OCI-LY3 (cell line): ENCODE data around the gene SPACA4.

Source experiments
- CTCF ChIP-seq: fragments of 200-600, 300-600 bp; sonication (generic); IDR thresholded peaks from 2 replicates; pipeline ENCODE4 v1.5.1; 2014; ENCODE audit warnings: antibody characterized with exemption, low read length, low read depth
- EZH2phosphoT487 ChIP-seq: fragments of 200-600 bp; shearing (Covaris generic); IDR thresholded peaks from 2 replicates; pipeline ENCODE4 v1.6.1; 2018; ENCODE audit warnings: antibody characterized with exemption, mixed run types, low read depth

DNA sequence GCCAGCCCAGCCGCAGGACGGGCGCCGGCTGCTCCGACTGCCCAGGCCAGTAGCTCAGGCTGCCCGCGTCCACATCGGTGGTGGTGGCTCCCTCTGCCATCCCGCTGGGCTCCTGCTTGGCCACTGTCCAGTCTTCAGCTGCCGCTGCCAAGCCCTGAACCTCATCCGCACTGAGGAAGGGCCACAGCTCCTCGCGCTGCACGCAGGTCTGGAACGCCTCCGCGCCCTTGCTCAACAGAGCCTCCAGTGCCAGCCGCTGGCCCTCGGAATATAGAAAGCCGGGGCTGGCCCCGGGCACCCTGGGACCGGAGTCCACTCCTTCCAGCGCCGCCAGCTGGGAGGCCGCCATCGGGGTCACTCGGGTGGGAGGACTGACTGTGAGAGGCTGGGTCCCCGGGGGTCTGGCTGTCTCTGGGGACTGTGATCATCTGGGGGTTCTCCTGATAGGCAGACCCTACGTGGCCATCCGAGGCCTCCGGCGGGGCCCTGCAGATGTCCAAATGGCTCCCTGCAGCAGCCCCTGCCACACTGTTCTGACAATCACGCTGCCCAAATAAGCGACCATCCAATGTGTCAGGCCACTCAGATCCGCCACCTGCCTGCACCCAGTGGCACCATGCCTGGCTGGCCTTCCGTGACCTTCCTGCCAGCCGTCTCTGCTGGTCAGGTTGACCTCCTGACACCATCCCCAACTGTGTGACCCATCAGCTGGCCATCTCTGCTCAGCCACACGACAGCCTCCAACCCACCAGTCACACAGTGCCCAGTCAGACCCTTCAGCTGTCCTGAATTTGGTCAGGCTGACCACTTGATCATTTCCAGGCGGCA lies 6.7 kb downstream of the SPACA4 start:
- no peak for TF ChIP-seq CTCF
- no peak for TF ChIP-seq EZH2phosphoT487
